ENCODE results near the gene NFE2L2.
"Not testable (repeated sequence)": the region's sequence is repeated elsewhere in the genome, so short reads cannot be mapped to it uniquely, and the experiment has no call there.

Gene NFE2L2

DNA sequence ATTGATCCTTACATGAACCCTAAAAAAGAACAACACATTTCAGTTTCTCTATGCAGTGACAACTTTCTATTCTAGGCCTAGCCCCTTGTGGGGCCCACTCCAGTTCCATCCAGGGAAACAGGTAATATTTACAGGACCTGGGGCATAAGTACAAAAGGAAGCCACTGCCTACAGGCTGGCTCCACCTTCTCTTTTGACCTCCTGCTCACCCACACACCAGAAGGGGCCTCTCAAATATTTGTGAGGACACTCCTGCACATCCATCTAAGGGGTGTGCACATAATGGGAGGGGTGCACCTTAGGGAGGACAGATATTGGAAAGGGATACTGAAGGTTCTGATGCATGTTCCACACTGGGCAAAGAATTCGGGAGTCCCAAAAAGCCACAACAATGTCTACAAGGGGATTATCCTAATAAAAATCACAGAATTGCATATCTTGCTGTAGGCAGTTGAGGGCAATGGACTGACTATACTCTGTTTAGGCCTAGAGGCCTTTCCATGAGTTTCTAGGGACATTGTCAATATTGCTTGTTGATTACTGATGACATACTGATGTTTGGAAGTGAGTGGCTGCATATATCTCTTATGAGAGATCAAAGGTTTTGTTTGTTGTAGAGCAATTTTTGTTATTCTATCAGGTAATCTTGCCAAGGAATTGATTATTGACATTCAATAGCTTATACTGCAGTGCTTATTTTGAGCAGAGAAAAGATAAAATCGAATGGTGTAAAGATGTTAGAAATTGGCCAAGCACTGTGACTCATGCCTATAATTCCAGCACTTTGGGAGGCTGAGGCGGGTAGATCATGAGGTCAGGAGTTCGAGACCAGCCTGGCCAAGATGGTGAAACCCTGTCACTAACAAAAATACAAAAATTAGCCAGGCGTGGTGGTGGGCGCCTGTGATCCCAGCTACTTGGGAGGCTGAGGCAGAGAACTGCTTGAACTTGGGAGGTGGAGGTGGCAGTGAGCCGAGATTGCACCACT lies 75.8 kb downstream of the NFE2L2 start:
- no peak for DNase-seq

DNA sequence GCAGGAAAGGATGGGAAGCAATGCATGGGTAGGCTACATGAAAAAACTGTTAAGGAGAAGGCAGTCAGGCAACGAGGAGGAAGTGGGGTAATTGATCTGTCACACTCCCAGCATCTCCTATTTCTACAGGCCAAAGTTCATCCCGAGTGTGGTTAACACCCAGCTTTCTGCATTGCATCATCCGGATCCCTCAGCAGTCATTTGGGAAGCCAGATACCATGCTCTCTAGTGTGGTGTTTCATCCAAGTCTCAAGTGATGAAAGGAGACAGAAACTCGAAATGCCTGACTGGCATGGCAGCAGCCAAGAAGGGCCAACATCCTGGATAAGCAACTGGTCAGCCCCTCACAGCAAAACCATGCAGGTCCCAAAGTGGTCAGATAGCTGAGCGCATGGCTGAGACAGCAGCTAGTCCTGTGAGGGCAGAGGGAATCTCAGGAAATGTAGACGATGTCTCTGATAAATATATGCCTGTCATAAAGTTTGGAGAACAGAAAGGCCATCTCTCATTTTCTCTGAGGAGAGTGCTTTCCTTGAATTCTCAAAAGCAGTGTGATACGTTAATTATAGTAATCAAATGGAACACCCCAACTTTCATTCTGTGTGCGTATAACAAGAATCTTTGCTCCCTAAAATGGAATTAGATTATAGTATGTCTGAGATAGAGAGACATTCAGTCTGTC lies 76.8 kb downstream of the NFE2L2 start:
- no peak for DNase-seq

DNA sequence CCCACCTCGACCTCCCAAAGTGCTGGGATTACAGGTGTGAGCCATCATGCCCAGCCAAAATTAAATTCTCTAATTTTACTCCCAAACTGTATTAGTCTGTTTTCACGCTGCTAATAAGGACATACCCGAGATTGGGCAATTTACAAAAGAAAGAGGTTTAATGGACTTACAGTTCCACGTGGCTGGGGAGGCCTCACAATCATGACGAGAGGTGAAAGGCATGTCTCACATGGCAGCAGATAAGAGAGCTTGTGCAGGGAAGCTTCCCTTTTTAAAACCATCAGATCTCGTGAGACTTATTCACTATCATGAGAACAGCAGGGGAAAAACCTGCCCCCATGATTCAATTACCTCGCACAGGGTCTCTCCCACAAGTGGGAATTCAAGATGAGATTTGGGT lies 78.5 kb downstream of the NFE2L2 start:
- not testable (repeated sequence) for DNase-seq

DNA sequence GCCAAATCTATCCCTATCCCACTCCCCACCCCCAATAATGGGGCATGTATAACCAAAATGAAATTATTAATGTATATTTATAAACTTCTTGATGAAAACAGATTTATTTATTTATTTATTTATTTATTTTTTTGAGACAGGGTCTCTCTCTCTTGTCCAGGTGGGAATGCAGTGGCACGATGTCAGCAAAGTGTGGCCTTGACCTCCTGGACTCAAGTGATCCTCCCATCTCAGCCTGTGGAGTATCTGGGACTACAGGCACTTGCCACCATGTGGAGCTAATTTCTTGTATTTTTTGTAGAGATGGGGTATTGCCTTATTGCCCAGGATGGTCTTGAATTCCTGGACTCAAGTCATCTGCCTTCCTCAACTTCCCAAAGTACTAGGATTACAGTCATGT lies 79.9 kb downstream of the NFE2L2 start:
- no peak for DNase-seq

DNA sequence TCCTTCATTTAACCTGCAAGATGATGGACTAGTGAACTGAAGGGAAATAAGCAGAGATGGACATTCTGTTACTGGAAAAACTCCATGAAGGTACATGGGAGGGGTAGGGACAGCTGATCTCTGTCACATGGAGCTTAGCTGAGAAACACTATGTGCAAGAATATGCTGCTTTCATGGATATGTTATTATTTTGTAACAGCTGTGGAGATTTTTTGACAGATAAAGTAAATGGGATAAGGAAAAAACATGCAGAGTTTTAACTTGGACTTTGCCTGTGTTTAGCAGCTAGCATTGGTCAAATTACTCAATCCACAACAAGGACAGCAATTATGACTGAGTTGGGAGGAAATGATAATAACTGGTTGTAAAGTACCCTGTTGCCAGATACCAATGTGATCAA lies 80.7 kb downstream of the NFE2L2 start:
- no peak for DNase-seq
